SK-N-SH (cell line): ENCODE results near the gene SORBS2.

ENCODE experiments used
- EZH2phosphoT487 ChIP-seq: fragments of 200-600 bp; sonication (generic); IDR thresholded peaks from 2 replicates; pipeline ENCODE4 v1.6.1; 2017; ENCODE audit warnings: low read depth, mixed run types, mild to moderate bottlenecking, antibody characterized with exemption, moderate library complexity, borderline replicate concordance
- JUND ChIP-seq: IDR thresholded peaks from 2 replicates; pipeline ENCODE4 v1.4.0; 2012
- MXI1 ChIP-seq: IDR thresholded peaks from 2 replicates; pipeline ENCODE4 v1.6.1; 2012; ENCODE audit warnings: mild to moderate bottlenecking, low read depth, low read length, improper control_type of control experiment
- POLR2AphosphoS5 ChIP-seq: IDR thresholded peaks from 2 replicates; pipeline ENCODE4 v1.6.1; 2012; ENCODE audit warnings: low read depth, low read length
- RFX5 ChIP-seq: IDR thresholded peaks from 2 replicates; pipeline ENCODE4 v1.6.1; 2012; ENCODE audit warnings: mild to moderate bottlenecking, improper control_type of control experiment, low read length
- SIN3A ChIP-seq: IDR thresholded peaks from 2 replicates; pipeline ENCODE4 v1.6.1; 2012; ENCODE audit warnings: low read depth, mild to moderate bottlenecking, low read length, moderate library complexity, borderline replicate concordance
- TAF1 ChIP-seq: IDR thresholded peaks from 2 replicates; pipeline ENCODE4 v1.6.1; 2012; ENCODE audit warnings: low read depth, mild to moderate bottlenecking, low read length, moderate library complexity, borderline replicate concordance
- TF ChIP-seq, protein P1 (sequence below): IDR thresholded peaks from 2 replicates; pipeline ENCODE4 v1.6.1; 2012; ENCODE audit warnings: mild to moderate bottlenecking, low read depth, low read length, moderate library complexity
- TF ChIP-seq, protein P2 (sequence below): fragments of 200-600 bp; sonication (generic); IDR thresholded peaks from 2 replicates; pipeline ENCODE4 v1.6.1; 2017; ENCODE audit warnings: antibody characterized with exemption, mild to moderate bottlenecking, moderate library complexity
- TF ChIP-seq, protein P3 (sequence below): IDR thresholded peaks from 2 replicates; pipeline ENCODE4 v1.4.0; 2012; ENCODE audit warnings: low read depth, borderline replicate concordance

DNA sequence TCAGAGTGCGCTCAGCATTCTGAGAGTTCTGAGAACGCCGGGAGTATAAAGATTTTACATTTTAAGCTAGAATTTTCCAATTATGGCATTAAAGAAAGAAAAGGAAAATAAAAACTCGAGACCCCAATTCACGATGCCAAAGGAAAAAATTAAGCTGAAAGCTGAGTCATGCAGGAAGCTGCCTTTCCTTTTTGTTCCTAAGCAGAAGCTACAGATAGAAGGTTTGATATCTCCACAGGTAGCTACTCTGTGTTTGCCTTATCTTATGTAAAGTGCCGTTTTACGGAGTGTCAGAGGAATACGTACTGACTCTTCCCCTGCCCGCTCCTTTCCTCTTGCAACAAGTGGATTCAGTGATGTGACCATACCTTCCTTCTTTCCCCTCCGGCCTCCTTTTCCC lies 10.8 kb upstream of the SORBS2 start:
- TF ChIP-seq, protein P1, sequence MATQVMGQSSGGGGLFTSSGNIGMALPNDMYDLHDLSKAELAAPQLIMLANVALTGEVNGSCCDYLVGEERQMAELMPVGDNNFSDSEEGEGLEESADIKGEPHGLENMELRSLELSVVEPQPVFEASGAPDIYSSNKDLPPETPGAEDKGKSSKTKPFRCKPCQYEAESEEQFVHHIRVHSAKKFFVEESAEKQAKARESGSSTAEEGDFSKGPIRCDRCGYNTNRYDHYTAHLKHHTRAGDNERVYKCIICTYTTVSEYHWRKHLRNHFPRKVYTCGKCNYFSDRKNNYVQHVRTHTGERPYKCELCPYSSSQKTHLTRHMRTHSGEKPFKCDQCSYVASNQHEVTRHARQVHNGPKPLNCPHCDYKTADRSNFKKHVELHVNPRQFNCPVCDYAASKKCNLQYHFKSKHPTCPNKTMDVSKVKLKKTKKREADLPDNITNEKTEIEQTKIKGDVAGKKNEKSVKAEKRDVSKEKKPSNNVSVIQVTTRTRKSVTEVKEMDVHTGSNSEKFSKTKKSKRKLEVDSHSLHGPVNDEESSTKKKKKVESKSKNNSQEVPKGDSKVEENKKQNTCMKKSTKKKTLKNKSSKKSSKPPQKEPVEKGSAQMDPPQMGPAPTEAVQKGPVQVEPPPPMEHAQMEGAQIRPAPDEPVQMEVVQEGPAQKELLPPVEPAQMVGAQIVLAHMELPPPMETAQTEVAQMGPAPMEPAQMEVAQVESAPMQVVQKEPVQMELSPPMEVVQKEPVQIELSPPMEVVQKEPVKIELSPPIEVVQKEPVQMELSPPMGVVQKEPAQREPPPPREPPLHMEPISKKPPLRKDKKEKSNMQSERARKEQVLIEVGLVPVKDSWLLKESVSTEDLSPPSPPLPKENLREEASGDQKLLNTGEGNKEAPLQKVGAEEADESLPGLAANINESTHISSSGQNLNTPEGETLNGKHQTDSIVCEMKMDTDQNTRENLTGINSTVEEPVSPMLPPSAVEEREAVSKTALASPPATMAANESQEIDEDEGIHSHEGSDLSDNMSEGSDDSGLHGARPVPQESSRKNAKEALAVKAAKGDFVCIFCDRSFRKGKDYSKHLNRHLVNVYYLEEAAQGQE: no peak
- TF ChIP-seq, protein P2, sequence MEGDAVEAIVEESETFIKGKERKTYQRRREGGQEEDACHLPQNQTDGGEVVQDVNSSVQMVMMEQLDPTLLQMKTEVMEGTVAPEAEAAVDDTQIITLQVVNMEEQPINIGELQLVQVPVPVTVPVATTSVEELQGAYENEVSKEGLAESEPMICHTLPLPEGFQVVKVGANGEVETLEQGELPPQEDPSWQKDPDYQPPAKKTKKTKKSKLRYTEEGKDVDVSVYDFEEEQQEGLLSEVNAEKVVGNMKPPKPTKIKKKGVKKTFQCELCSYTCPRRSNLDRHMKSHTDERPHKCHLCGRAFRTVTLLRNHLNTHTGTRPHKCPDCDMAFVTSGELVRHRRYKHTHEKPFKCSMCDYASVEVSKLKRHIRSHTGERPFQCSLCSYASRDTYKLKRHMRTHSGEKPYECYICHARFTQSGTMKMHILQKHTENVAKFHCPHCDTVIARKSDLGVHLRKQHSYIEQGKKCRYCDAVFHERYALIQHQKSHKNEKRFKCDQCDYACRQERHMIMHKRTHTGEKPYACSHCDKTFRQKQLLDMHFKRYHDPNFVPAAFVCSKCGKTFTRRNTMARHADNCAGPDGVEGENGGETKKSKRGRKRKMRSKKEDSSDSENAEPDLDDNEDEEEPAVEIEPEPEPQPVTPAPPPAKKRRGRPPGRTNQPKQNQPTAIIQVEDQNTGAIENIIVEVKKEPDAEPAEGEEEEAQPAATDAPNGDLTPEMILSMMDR: no peak
- TF ChIP-seq POLR2AphosphoS5 (no peak), EZH2phosphoT487 (no peak), JUND (no peak), TAF1 (no peak), RFX5 (no peak), SIN3A (no peak), MXI1 (no peak)
- TF ChIP-seq, protein P3, sequence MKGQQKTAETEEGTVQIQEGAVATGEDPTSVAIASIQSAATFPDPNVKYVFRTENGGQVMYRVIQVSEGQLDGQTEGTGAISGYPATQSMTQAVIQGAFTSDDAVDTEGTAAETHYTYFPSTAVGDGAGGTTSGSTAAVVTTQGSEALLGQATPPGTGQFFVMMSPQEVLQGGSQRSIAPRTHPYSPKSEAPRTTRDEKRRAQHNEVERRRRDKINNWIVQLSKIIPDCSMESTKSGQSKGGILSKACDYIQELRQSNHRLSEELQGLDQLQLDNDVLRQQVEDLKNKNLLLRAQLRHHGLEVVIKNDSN: no peak
